GM23248 (cell line): Measurements from ENCODE around the gene CLDN24. TPM values are rescaled to one million over a fixed set of nuclear protein-coding genes. Genes with fewer than 3 reads are reported as not detected.

Experiments
- DNase-seq: peaks from one replicate; pipeline ENCODE4 v3.0.0-alpha.2; 2015
- H2AFZ ChIP-seq: fragments of 200-600 bp; sonication (generic); 2 replicates; pipeline ENCODE4 v1.6.1; 2016; ENCODE audit warnings: antibody characterized with exemption
- H3F3A ChIP-seq: fragments of 200-600 bp; sonication (generic); 2 replicates; pipeline ENCODE4 v1.6.1; 2016; ENCODE audit warnings: mild to moderate bottlenecking, antibody characterized with exemption, mixed run types; ENCODE audit not compliant: insufficient read depth
- H3K27ac ChIP-seq: fragments of 200-600 bp; sonication (generic); 2 replicates; pipeline ENCODE4 v1.5.1; 2016; ENCODE audit warnings: mild to moderate bottlenecking
- H3K27me3 ChIP-seq: fragments of 200-600 bp; sonication (generic); replicated peaks from 2 replicates; pipeline ENCODE4 v1.6.1; 2016; ENCODE audit warnings: mild to moderate bottlenecking; ENCODE audit not compliant: insufficient read depth
- H3K36me3 ChIP-seq: fragments of 200-600 bp; sonication (generic); 2 replicates; pipeline ENCODE4 v1.6.1; 2016; ENCODE audit warnings: low read depth, mild to moderate bottlenecking
- H3K4me1 ChIP-seq: fragments of 200-600 bp; sonication (generic); 2 replicates; pipeline ENCODE4 v1.6.1; 2016; ENCODE audit warnings: mild to moderate bottlenecking; ENCODE audit not compliant: insufficient read depth
- H3K4me2 ChIP-seq: fragments of 200-600 bp; sonication (generic); one replicate; pipeline ENCODE4 v1.6.1; 2016; ENCODE audit warnings: mild to moderate bottlenecking; ENCODE audit not compliant: unreplicated experiment
- H3K4me3 ChIP-seq: fragments of 200-600 bp; sonication (generic); 2 replicates; pipeline ENCODE4 v1.5.1; 2016; ENCODE audit warnings: mild to moderate bottlenecking
- H3K79me2 ChIP-seq: fragments of 200-600 bp; sonication (generic); 2 replicates; pipeline ENCODE4 v1.6.1; 2016; ENCODE audit warnings: mild to moderate bottlenecking; ENCODE audit not compliant: insufficient read depth
- H3K9ac ChIP-seq: fragments of 200-600 bp; sonication (generic); 2 replicates; pipeline ENCODE4 v1.6.1; 2016; ENCODE audit warnings: mild to moderate bottlenecking
- H3K9me2 ChIP-seq: fragments of 200-600 bp; sonication (generic); 2 replicates; pipeline ENCODE4 v1.6.1; 2016; ENCODE audit warnings: mixed run types, mild to moderate bottlenecking, moderate library complexity; ENCODE audit not compliant: insufficient read depth
- H3K9me3 ChIP-seq: fragments of 200-600 bp; sonication (generic); one replicate; pipeline ENCODE4 v1.6.1; 2017; ENCODE audit warnings: low read depth
- H4K20me1 ChIP-seq: fragments of 200-600 bp; sonication (generic); 2 replicates; pipeline ENCODE4 v1.6.0; 2016; ENCODE audit not compliant: insufficient read depth
- EZH2 ChIP-seq: fragments of 200-600 bp; sonication (generic); IDR thresholded peaks from 2 replicates; pipeline ENCODE4 v1.6.1; 2018; ENCODE audit warnings: antibody characterized with exemption, mild to moderate bottlenecking; ENCODE audit not compliant: insufficient read depth, poor library complexity, severe bottlenecking
- EZH2phosphoT487 ChIP-seq: fragments of 200-600 bp; sonication (generic); IDR thresholded peaks from 2 replicates; pipeline ENCODE4 v1.6.1; 2018; ENCODE audit warnings: antibody characterized with exemption, moderate library complexity, mild to moderate bottlenecking, low read depth; ENCODE audit not compliant: insufficient read depth
- WGBS, 2 experiments: methylation state at CpG; one replicate each; pipeline ENCODE4 v1.1.6; 2015 to 2017; ENCODE audit warnings: low lambda C conversion rate in 2 of 2, low coverage in 1 of 2; ENCODE audit errors: missing lambda C conversion rate in 2 of 2; 5-methylcytosine and 5-hydroxymethylcytosine counted together
- in situ Hi-C: fragments of 300-500 bp; cut with MboI; formaldehyde crosslinking; loops from 2 replicates; pipeline ENCODE4 v1.15.0; 2020
- polyA plus RNA-seq: library from polyadenylated mRNA; unstranded; fragments of >200 nt; fragmentation: Nextera tagmentation; extraction: Ambion mirVana; gene quantifications from 2 replicates; pipeline ENCODE4 v1.2.1, GENCODE V29; 2016
- total RNA-seq: library from RNA; depleted of rRNA; stranded (reverse); fragments of >200 nt; shearing (Covaris generic); gene quantifications from 2 replicates; pipeline ENCODE4 v1.2.3, GENCODE V29; 2014

Gene CLDN24
- total and polyA plus RNA-seq, 2 experiments from 2014 or later = not detected

GRCh38 chr4:183362916-183363542 is 40.8 kb upstream of the CLDN24 start:
- Histone ChIP-seq H3K9me3 (no peaks in the 10 kb centered on the region), H3K27ac (no peak overlapping the region), H3K79me2 (no peaks in the 10 kb centered on the region), H4K20me1 (no peaks in the 10 kb centered on the region), H3K4me2 (no peak overlapping the region), H2AFZ (no peak overlapping the region), H3K4me1 (peaks cover 15% of the 10 kb centered on the region), H3K9me2 (no peaks in the 10 kb centered on the region), H3K4me3 (no peak overlapping the region), H3K36me3 (no peaks in the 10 kb centered on the region), H3K27me3 (no peaks in the 10 kb centered on the region), H3K9ac (no peak overlapping the region), H3F3A (peaks cover 17% of the 10 kb centered on the region)
- in situ Hi-C loops = no loop called here
- TF ChIP-seq EZH2phosphoT487 = no peak
- no peak for TF ChIP-seq EZH2
- peak; percentile 64 for DNase-seq
- WGBS, 2 experiments = 66 to 67% methylated on average over 15 of the region's 15 CpGs

- Histone ChIP-seq H3K79me2 (no peaks in the 10 kb centered on the region), H3K27ac (no peak overlapping the region), H3K9me3 (no peaks in the 10 kb centered on the region), H3K4me1 (peaks cover 15% of the 10 kb centered on the region), H3K9me2 (no peaks in the 10 kb centered on the region), H3K36me3 (no peaks in the 10 kb centered on the region), H3K27me3 (no peaks in the 10 kb centered on the region), H4K20me1 (no peaks in the 10 kb centered on the region), H3K4me2 (no peak overlapping the region), H3F3A (peaks cover 17% of the 10 kb centered on the region), H3K4me3 (no peak overlapping the region), H2AFZ (no peak overlapping the region), H3K9ac (no peak overlapping the region)
- WGBS, 2 experiments = 85 to 86% methylated on average over 4 of the region's 4 CpGs
- TF ChIP-seq EZH2 (no peak), EZH2phosphoT487 (no peak)
- in situ Hi-C loops = no loop called here
- no peak for DNase-seq
Measured at GRCh38 chr4:183362036-183362435, 39.8 kb upstream of the CLDN24 start.

- peak; percentile 71 for DNase-seq
- Histone ChIP-seq H2AFZ (peak overlapping the region; percentile 29), H3K27me3 (no peaks in the 10 kb centered on the region), H3K36me3 (no peaks in the 10 kb centered on the region), H3K27ac (peak overlapping the region; percentile 75), H3F3A (peaks cover 27% of the 10 kb centered on the region), H3K4me3 (no peak overlapping the region), H3K9me3 (no peaks in the 10 kb centered on the region), H3K4me1 (peaks cover 21% of the 10 kb centered on the region), H3K9ac (peak overlapping the region; percentile 53), H3K4me2 (peak overlapping the region; percentile 25), H3K9me2 (no peaks in the 10 kb centered on the region), H4K20me1 (no peaks in the 10 kb centered on the region), H3K79me2 (no peaks in the 10 kb centered on the region)
- WGBS, 2 experiments = 30 to 33% methylated on average over 11 of the region's 11 CpGs
- in situ Hi-C loops = no loop called here
- TF ChIP-seq EZH2phosphoT487 (no peak), EZH2 (no peak)
Measured at GRCh38 chr4:183360161-183360919, 38.1 kb upstream of the CLDN24 start.

GRCh38 chr4:183358215-183358755 is 36.1 kb upstream of the CLDN24 start:
- no peak for TF ChIP-seq EZH2
- no peak for TF ChIP-seq EZH2phosphoT487
- H3K9ac ChIP-seq = no peak overlapping the region

More at GRCh38 chr4:183358215-183358755, 36.1 kb upstream of the CLDN24 start:
- Histone ChIP-seq H3K4me1 (peaks cover 26% of the 10 kb centered on the region), H3K27me3 (no peaks in the 10 kb centered on the region), H2AFZ (no peak overlapping the region), H3K9me2 (no peaks in the 10 kb centered on the region), H4K20me1 (no peaks in the 10 kb centered on the region), H3K4me3 (no peak overlapping the region), H3K27ac (no peak overlapping the region), H3F3A (peaks cover 33% of the 10 kb centered on the region), H3K9me3 (no peaks in the 10 kb centered on the region), H3K79me2 (no peaks in the 10 kb centered on the region), H3K36me3 (no peaks in the 10 kb centered on the region), H3K4me2 (no peak overlapping the region)
- no peak for DNase-seq
- in situ Hi-C loops = no loop called here
- WGBS, 2 experiments = 89 to 90% methylated on average over 12 to 13 of the region's 13 CpGs
